ENCODE data around the gene ZKSCAN3.

DNA sequence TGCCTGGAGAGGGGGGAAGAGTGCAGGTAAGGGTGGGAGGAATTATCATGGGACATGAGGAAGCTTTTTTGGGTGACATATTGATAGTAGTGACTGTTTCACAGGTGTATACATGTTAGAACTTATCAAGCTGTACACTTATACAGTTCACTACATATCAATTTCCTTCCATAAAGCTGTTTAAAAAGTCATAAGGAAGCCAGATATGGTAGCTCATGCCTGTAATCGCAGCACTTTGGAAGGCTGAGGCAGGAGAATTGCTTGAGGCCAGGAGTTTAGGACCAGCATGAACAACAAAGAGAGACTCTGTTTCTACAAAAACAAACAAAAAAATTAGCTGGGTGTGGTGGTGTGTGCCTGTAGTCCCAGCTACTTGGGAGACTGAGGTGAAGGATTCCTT is 28.1 kb downstream of the ZKSCAN3 start:
- TF ChIP-seq, protein P1, sequence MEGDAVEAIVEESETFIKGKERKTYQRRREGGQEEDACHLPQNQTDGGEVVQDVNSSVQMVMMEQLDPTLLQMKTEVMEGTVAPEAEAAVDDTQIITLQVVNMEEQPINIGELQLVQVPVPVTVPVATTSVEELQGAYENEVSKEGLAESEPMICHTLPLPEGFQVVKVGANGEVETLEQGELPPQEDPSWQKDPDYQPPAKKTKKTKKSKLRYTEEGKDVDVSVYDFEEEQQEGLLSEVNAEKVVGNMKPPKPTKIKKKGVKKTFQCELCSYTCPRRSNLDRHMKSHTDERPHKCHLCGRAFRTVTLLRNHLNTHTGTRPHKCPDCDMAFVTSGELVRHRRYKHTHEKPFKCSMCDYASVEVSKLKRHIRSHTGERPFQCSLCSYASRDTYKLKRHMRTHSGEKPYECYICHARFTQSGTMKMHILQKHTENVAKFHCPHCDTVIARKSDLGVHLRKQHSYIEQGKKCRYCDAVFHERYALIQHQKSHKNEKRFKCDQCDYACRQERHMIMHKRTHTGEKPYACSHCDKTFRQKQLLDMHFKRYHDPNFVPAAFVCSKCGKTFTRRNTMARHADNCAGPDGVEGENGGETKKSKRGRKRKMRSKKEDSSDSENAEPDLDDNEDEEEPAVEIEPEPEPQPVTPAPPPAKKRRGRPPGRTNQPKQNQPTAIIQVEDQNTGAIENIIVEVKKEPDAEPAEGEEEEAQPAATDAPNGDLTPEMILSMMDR (IDR thresholded peaks at IDR 0.05), result no peak
- TF ChIP-seq EZH2 (IDR thresholded peaks at IDR 0.05; ENCODE audit: borderline replicate concordance, insufficient read depth, low read depth, low read length, poor library complexity, severe bottlenecking), result no peak

All from B cell (primary cell).